NCI-H2107 (cell line): ENCODE data around the gene NOTCH1.

Experiments
- DNase-seq: peaks from one replicate; lab custom pipeline; 2025; lab: John Stamatoyannopoulos, UW

NOTCH1 gene

DNA sequence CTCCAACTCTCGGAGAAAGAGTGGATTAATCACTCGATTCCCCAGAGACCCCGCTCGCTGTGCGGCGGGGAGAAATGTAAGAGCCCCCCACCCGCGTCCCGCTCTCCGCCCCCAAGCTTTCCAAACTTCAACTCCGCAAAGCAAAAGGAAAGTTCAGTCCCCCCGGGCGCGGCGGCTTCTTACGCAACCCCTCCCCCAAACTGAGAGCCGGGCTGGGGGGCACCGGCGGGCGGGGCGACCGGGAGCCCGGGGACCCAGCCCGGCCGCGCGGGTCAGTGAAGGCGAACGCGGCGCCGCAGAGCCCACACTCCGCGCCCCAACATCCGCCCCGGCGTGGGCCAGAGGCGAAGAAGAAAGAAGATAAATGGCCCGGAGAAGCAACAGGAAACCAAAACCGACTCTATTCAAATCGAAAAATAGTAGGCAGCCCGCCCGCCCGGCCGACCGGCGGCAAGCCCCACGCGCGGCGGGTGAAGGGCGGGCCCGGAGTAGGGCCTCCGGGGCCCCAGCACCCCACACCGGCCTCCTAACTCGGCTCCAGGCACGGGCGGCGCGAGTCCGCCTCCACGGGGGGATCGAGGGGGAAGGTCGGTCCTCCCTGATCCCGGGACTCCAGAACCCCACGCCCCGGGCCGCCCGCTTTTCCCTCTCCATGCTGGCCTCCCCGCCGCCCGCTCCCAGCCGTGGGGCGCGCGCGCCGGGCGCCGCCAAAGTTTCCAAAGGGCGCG lies 720 bp downstream of the NOTCH1 start:
- no peak for DNase-seq

DNA sequence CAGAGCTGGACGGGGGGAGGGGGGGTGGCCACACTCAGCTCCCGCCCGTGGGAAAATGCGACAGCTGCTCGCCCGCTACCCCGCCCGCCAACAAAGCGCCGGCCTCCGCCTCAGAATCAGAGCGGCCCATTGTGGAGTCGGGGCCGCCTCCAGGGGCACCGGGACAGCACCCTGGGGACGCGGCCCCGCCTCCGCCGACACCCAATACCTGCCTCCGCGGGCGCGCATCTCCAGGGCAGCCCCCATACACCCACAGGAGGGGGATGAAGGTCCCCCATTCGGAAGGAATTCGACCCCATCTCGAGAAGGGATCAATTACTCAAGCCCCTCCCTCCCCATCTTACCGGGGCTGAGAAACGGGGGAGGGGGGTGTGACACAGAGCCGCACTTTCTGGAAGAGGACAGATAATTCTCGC lies 1.3 kb downstream of the NOTCH1 start:
- DNase-seq, result peak; percentile 43

GRCh38 chr9:136543830-136544547 lies 1.9 kb downstream of the NOTCH1 start:
- no peak for DNase-seq

DNA sequence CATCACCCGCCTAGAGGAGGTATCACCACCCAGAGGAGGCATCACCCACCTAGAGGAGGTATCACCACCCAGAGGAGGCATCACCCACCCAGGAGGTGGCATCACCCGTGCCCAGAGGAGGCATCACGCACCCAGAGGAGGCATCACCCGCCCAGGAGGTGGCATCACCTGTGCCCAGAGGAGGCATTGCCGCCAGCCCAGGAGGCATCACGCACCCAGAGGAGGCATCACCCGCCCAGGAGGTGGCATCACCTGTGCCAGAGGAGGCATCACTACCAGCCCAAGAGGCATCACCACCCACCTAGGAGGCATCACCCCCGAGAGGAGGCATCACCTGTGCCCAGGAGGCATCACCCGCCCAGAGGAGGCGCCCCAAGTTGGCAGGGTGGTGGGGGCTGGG lies 2.6 kb downstream of the NOTCH1 start:
- no peak for DNase-seq

DNA sequence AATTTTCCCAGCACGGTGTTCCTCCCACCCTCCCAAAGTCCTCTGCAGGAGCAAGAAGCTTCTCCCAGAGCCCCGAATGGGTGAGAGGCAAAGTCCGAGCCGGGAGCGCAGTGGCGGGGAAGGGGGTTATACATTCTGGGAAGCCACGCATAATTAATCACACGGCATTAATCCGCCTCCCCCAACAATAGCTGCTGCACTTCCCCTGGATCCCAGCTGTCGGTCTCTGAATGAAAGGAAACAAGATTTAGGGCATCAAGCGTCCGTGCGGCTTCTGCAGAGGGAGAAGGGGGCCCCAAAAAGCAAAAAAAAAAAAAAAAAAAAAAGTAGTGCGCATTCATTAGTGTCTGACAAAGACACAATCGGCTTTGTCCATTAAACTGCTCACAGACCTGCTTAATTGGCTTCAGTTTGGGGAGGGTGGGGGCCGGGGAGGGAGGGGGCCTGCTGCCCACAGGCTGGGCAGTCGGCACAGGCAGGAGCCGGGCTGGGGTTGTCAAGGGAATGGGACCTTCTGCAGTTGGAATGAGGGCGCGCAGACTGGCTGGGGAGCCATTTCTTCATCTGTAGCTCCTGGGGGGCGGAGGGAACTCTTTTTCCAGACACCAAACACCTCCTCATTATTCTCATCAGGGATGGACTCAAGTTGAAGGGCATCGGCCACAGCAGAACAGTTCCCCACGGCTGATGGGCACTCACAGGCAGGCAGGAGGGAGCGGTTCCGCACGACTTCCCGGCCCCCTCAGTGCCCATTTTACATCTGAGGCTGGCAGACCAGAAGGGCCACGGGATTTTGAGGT lies 3.4 kb downstream of the NOTCH1 start:
- no peak for DNase-seq

- no peak for DNase-seq
These were observed 4.1 kb downstream of the NOTCH1 start for GRCh38 chr9:136541709-136542108.

DNA sequence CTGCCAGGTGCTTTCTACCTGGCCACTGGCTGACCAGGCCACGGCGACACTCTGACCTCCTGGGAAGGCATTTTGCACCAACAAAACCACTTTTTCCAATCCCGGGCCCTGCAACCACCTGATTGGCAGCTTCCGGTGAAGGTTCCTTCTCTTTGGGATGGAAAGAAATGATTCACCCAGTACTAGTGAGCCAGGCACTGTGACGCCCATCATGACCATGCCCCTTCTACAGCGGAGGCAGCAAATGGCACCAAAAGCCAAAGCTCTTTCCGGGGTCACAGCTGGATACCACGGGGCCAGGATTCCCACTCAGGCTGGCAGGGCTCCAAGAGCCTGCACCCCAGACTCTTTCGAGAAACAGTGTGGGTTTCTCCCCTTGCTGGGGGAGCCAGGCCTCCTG lies 4.7 kb downstream of the NOTCH1 start:
- no peak for DNase-seq

DNA sequence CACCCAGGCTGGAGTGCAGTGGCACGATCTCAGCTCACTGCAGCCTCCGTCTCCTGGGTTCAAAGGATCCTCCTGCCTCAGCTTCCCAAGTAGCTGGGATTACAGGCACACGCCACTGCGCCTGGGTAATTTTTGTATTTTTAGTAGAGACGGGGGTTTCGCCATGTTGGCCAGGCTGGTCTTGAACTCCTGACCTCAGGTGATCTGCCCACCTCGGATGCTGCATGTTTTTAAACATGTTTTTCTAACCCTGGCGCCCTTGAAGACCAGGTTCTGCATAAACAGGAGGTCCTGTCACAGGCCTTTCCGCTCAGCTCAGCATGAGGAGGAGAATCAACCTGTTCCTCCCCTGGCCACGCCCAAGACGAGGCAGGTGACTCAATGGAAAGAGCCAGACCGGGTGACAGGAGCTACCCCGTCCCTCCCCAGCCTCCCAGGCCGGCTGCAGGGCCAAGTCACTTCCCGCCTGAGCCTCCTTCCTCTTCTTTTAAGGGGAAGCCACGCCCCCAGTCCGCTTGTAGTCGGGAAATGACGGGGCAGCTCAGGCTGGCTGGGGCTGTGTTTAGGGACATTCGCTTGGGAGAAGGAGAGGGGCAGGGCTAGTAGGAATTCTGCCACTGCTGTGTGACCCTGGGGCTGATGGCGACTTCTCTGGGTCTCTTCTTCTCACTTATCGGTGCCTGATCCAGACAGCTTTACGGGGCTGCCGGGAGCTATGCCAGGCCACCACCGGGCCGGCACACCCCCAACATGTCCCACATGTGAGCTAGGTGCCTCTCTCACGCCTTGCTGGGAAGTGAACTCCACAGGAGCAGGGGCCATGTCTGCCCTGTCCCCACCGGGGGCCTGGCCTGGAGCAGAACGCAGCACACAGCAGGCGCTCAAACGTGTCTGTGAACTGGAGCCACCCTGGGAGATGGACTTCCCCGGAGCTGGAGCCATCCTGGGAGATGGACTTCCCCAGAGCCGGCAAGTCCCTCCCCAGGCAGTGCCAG lies 6.1 kb downstream of the NOTCH1 start:
- no peak for DNase-seq

DNA sequence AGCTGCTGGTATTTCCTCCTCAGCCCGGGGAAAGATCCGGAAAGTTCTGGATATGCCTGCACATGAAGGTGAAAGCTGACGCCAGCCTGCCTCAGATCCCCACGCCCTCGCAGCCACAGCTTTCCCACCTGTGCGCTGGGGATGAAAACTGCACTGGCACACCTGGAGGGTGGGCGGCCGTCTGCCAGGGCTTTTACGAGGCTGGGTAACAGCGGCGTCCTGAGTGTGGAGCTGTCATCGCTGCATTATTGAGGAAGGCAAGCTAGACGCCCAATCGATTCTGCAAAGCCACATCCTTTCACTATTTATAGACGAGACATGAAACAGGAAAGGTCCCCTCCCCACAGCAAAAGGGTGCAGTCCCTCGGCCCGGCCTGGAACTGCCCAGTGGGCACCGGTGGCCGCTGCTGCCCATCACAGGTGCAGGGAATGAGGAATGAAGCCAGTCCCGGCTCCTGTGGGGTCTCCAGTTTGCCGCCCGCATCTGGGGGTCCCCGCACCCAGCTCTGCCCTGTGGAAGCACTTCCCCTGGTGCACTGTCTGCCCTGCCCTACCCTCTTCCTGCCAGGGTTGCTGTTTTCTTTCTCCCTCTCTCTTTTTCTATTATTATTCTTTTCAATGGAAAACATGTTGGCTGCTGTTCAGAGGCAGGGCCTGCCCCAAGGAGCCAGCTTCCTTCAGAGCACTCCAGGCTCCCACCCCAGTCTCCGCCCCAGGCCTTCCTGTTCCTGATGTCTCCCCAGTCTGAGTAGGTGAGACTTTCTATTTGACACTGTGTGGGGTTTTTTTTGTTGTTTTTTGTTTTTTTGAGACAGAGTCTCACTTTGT lies 7.0 kb downstream of the NOTCH1 start:
- DNase-seq, result no peak

GRCh38 chr9:136537896-136538598 lies 7.8 kb downstream of the NOTCH1 start:
- no peak for DNase-seq

DNA sequence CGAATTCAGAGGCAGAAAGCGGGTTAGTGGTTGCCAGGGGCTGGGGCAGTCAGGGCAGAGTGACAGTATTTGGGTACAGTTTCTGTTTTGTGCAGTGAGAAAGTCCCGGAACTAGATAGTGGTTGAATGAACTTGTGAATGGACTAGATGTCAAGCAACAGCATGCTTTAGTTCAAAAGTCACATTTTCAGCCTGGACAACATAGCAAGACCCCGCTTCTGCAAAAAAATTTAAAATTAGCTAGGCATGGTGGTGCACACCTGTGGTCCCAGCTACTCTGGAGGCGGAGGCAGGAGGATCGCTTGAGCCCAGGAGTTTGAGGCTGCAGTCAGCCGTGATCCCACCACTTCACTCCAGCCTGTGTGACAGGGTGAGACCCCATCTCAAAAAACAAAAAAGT lies 8.4 kb downstream of the NOTCH1 start:
- DNase-seq, result no peak

DNA sequence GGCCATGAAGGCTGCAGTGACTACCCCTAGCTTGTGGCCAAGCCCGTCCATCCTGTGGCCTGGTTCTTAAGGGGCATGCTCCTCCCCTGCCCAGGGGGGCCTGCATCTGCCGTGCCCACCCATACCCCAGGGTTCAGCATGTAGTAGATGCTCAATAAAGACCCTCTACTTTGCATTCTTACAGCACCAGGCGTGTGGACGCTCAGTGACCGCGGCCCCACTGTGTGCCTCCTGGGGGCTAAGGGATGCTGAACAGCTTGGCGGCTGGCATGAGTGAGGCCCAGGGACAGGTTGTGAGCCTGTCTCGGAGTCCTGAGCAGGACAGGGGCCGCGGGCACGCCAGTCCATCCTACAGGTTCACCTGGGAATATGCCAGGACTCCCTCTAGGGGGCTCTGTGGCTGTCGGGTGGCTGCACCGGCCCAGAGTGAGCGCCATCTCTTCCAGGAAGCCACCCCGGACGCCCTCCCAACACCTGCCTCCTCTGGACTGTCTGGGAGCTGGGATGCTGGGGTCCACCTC lies 9.1 kb downstream of the NOTCH1 start:
- no peak for DNase-seq

- DNase-seq, result no peak
These were observed 9.7 kb downstream of the NOTCH1 start for GRCh38 chr9:136536051-136536720.

- no peak for DNase-seq
These were observed 10.8 kb downstream of the NOTCH1 start for GRCh38 chr9:136535070-136535469.

DNA sequence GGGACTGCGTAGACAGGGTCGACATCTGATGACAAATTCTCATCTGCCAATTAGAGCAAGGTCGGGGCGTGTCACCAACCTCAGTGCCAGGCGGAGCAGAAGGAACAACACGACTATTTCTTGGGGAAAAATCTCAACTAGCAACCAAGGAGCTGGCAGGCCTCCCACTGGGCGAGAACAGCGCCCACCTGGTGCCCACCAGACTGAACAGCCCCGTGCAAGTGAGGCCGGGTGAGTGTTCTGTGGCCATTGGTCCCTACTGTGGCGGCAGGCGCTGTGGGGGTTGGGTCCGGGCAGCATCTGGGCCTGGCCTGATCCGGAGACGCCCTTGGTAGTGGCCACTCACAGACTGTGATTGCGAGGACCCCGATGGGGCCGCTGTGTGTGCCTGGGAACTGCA lies 11.5 kb downstream of the NOTCH1 start:
- DNase-seq, result no peak

GRCh38 chr9:136533775-136534157 lies 12.1 kb downstream of the NOTCH1 start:
- DNase-seq, result no peak

DNA sequence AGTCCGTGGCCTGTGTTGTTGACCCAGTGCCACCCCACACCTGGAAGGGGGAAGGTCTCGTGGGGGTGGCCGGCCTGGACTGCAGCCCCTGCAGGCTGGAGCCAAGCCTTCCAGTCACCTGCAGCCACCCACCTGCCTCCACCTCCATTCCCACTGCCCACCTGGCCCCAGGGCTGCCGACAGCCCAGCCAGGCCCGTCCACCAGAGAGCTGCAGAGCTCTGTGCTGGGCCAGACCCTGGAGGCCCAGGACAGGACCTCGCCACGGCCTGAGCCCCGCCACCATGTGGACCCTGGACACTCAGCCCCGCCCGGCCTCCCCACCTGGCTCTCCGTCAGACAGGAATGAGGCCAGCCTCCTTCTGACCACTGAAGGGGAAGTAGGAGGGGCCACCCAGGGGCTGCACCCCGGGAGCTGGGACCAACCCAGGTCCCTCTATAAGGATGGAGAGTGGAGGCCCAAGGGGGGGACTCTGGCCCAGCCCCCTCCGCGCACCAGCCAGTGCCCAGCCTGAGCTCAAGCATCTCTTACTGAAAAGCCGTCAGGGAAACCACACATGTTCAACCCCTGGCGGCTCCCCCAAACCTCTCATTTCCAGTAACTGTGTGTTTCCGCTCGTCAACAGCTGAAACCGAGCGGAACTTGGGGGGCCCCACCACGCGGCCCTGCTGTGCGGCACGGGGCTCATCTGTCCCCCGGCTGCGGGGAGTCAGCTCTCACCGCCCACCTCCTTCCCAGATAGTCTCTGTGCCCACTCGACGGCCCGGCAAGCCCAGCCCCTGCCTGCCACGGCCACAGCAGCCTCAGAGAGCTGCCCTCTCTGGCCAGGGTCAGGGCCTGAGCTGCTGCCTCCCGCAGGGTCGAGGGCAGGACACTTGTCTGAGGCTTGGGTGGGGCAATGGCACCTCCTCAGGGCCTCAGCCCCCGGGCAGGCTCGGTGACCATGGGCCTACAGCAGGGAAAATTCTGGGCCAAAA lies 12.8 kb downstream of the NOTCH1 start:
- DNase-seq, result no peak
